Hepatocyte (in vitro differentiated cells): ENCODE data around the gene ANO5. TPM values are rescaled to one million over a fixed set of nuclear protein-coding genes. Genes with fewer than 3 reads are reported as not detected.

Experiments used
- DNase-seq: peaks from one replicate; pipeline ENCODE4 v3.0.0-alpha.2; 2016; ENCODE audit warnings: low spot score
- H2AFZ ChIP-seq: fragments of 200-600 bp; sonication (generic); 2 replicates; pipeline ENCODE4 v1.6.0; 2016; ENCODE audit warnings: antibody characterized with exemption, mild to moderate bottlenecking
- H3K27ac ChIP-seq: fragments of 200-600 bp; sonication (generic); 2 replicates; pipeline ENCODE4 v1.5.1; 2016; ENCODE audit warnings: mild to moderate bottlenecking
- H3K27me3 ChIP-seq: fragments of 200-600 bp; sonication (generic); 2 replicates; pipeline ENCODE4 v1.6.1; 2016
- H3K36me3 ChIP-seq: fragments of 200-600 bp; sonication (generic); replicated peaks from 2 replicates; pipeline ENCODE4 v1.5.1; 2016; ENCODE audit warnings: low read depth; ENCODE audit not compliant: insufficient read depth
- H3K4me1 ChIP-seq: fragments of 200-600 bp; sonication (generic); 2 replicates; pipeline ENCODE4 v1.5.1; 2016; ENCODE audit warnings: mild to moderate bottlenecking, moderate library complexity; ENCODE audit not compliant: insufficient read depth
- H3K4me2 ChIP-seq: fragments of 200-600 bp; sonication (generic); 2 replicates; pipeline ENCODE4 v1.6.0; 2016
- H3K4me3 ChIP-seq: fragments of 200-600 bp; sonication (generic); 2 replicates; pipeline ENCODE4 v1.5.1; 2016; ENCODE audit warnings: mild to moderate bottlenecking
- H3K79me2 ChIP-seq: fragments of 200-600 bp; sonication (generic); 2 replicates; pipeline ENCODE4 v1.6.0; 2017; ENCODE audit warnings: mild to moderate bottlenecking
- H3K9me2 ChIP-seq: fragments of 200-600 bp; sonication (generic); replicated peaks from 2 replicates; pipeline ENCODE4 v1.6.0; 2017; ENCODE audit warnings: mild to moderate bottlenecking; ENCODE audit not compliant: insufficient read depth
- H3K9me3 ChIP-seq: fragments of 200-600 bp; sonication (generic); 2 replicates; pipeline ENCODE4 v1.5.1; 2016; ENCODE audit warnings: low read depth, mild to moderate bottlenecking
- H4K20me1 ChIP-seq: fragments of 200-600 bp; sonication (generic); 2 replicates; pipeline ENCODE4 v1.6.0; 2016; ENCODE audit warnings: mild to moderate bottlenecking; ENCODE audit not compliant: insufficient read depth, poor library complexity, severe bottlenecking
- CTCF ChIP-seq: fragments of 200-600 bp; sonication (generic); IDR thresholded peaks from 2 replicates; pipeline ENCODE4 v1.5.1; 2016; ENCODE audit warnings: antibody characterized with exemption, mild to moderate bottlenecking; ENCODE audit not compliant: poor library complexity
- EZH2 ChIP-seq: fragments of 200-600 bp; sonication (generic); IDR thresholded peaks from 2 replicates; pipeline ENCODE4 v1.6.1; 2016; ENCODE audit warnings: antibody characterized with exemption, mild to moderate bottlenecking, borderline replicate concordance
- EZH2phosphoT487 ChIP-seq: fragments of 200-600 bp; sonication (generic); IDR thresholded peaks from one replicate; pipeline ENCODE4 v1.6.1; 2018; ENCODE audit warnings: antibody characterized with exemption, mild to moderate bottlenecking, low read depth, moderate library complexity; ENCODE audit not compliant: unreplicated experiment, severe bottlenecking
- WGBS: methylation state at CpG from one replicate; pipeline ENCODE4 v1.1.6; 2016; ENCODE audit warnings: low lambda C conversion rate; ENCODE audit errors: missing lambda C conversion rate; 5-methylcytosine and 5-hydroxymethylcytosine counted together
- polyA plus RNA-seq: library from polyadenylated mRNA; unstranded; fragments of >200 nt; fragmentation: Nextera tagmentation; extraction: Ambion mirVana; gene quantifications from 2 replicates; pipeline ENCODE4 v1.2.1, GENCODE V29; 2016
- total RNA-seq: library from RNA; depleted of rRNA; stranded (reverse); fragments of >200 nt; gene quantifications from 2 replicates; pipeline ENCODE4 v1.2.3, GENCODE V29; 2014

ANO5 gene
- total and polyA plus RNA-seq, 2 experiments from 2014 or later, result 2.6 to 8.0 TPM

- Histone ChIP-seq H3K9me3 (no peaks in the 10 kb centered on the region), H3K4me3 (no peak overlapping the region), H3K79me2 (no peaks in the 10 kb centered on the region), H4K20me1 (no peaks in the 10 kb centered on the region), H3K27me3 (no peaks in the 10 kb centered on the region), H3K4me1 (no peaks in the 10 kb centered on the region), H2AFZ (no peak overlapping the region), H3K4me2 (no peak overlapping the region), H3K36me3 (no peaks in the 10 kb centered on the region), H3K27ac (no peak overlapping the region), H3K9me2 (no peaks in the 10 kb centered on the region)
- TF ChIP-seq CTCF (no peak), EZH2phosphoT487 (no peak)
- no peak for DNase-seq
These were observed 6.4 kb downstream of the ANO5 start for GRCh38 chr11:22199243-22199642.

GRCh38 chr11:22203281-22203680 is 10.4 kb downstream of the ANO5 start:
- H3K27ac ChIP-seq, result no peak overlapping the region
- 93% methylated on average over 4 of the region's 4 CpGs for whole genome bisulfite sequencing
- H3K4me3 ChIP-seq, result no peak overlapping the region
- no peaks in the 10 kb centered on the region for H3K27me3 ChIP-seq
- no peaks in the 10 kb centered on the region for H3K9me2 ChIP-seq
- no peaks in the 10 kb centered on the region for H3K36me3 ChIP-seq
- no peaks in the 10 kb centered on the region for H3K79me2 ChIP-seq
- H4K20me1 ChIP-seq, result no peaks in the 10 kb centered on the region
- no peak overlapping the region for H3K4me2 ChIP-seq
- no peak for TF ChIP-seq CTCF
- no peak for TF ChIP-seq EZH2phosphoT487
- TF ChIP-seq EZH2, result no peak
- DNase-seq, result no peak
- H2AFZ ChIP-seq, result no peak overlapping the region
- no peaks in the 10 kb centered on the region for H3K4me1 ChIP-seq
- no peaks in the 10 kb centered on the region for H3K9me3 ChIP-seq

GRCh38 chr11:22207162-22207561 is 14.3 kb downstream of the ANO5 start:
- Histone ChIP-seq H3K4me1 (no peaks in the 10 kb centered on the region), H3K36me3 (no peaks in the 10 kb centered on the region), H2AFZ (no peak overlapping the region), H3K9me2 (no peaks in the 10 kb centered on the region), H3K4me2 (no peak overlapping the region), H3K27me3 (no peaks in the 10 kb centered on the region), H3K4me3 (no peak overlapping the region), H4K20me1 (no peaks in the 10 kb centered on the region), H3K27ac (no peak overlapping the region), H3K79me2 (no peaks in the 10 kb centered on the region), H3K9me3 (no peaks in the 10 kb centered on the region)
- DNase-seq, result no peak
- TF ChIP-seq CTCF, result no peak
- TF ChIP-seq EZH2phosphoT487, result no peak
- no peak for TF ChIP-seq EZH2

- no peaks in the 10 kb centered on the region for H3K79me2 ChIP-seq
- no peaks in the 10 kb centered on the region for H3K27me3 ChIP-seq
- H4K20me1 ChIP-seq, result no peaks in the 10 kb centered on the region
- no peak overlapping the region for H3K4me3 ChIP-seq
- DNase-seq, result no peak
- WGBS, result 89% methylated on average over 3 of the region's 3 CpGs
- no peak overlapping the region for H3K4me2 ChIP-seq
- H3K36me3 ChIP-seq, result no peaks in the 10 kb centered on the region
- H3K9me2 ChIP-seq, result no peaks in the 10 kb centered on the region
- TF ChIP-seq EZH2phosphoT487, result no peak
- TF ChIP-seq EZH2, result no peak
- TF ChIP-seq CTCF, result no peak
- no peaks in the 10 kb centered on the region for H3K4me1 ChIP-seq
- no peak overlapping the region for H3K27ac ChIP-seq
- H3K9me3 ChIP-seq, result no peaks in the 10 kb centered on the region
- H2AFZ ChIP-seq, result no peak overlapping the region
These were observed 15.4 kb downstream of the ANO5 start for GRCh38 chr11:22208151-22208858.
